Measurements from ENCODE around the gene SLC4A11.
"Not testable (repeated sequence)": the region's sequence is repeated elsewhere in the genome, so short reads cannot be mapped to it uniquely, and the experiment has no call there.

SLC4A11 gene

DNA sequence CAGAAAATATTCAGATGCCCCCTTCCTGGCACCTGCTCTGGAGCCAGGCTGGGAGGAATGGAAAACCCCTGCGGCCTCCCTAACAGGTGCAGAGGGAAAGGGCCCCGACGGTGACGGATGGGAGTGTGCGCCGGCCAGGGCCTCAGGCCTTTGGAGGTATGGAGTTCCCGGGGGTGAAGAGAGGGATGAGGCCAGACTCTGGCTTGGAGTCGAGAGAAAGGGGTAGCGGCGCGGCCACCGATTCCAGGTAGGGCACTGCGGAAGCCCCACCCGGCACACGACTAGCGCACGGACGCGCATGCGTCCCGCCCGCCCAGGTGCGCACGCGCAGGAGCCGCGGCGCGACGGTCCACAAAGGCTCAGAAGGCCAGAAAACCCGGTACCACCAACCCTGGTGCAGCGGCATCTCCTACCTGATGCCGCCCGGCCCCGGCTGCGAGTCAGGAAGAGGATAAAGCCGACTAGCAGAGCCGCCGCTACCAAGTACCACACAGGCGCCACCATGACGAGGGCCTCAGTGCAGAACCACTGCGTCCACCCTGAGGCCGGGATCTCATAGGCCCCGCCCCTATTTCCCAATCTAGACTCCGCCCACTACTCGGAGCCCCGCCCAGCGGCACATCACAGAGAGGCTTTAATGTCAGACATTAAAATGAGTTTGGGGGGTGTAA, 34.7 kb downstream of the SLC4A11 start, which contains the start of gene DDRGK1:
DDRGK1 (minus strand) TSS at position 559 of the 671 bp plus-strand sequence; CDS start at position 504, 55 bp downstream.
- in situ Hi-C loops (cut with MboI; ENCODE audit: low sequenced_read_pairs) = no loop called here

DNA sequence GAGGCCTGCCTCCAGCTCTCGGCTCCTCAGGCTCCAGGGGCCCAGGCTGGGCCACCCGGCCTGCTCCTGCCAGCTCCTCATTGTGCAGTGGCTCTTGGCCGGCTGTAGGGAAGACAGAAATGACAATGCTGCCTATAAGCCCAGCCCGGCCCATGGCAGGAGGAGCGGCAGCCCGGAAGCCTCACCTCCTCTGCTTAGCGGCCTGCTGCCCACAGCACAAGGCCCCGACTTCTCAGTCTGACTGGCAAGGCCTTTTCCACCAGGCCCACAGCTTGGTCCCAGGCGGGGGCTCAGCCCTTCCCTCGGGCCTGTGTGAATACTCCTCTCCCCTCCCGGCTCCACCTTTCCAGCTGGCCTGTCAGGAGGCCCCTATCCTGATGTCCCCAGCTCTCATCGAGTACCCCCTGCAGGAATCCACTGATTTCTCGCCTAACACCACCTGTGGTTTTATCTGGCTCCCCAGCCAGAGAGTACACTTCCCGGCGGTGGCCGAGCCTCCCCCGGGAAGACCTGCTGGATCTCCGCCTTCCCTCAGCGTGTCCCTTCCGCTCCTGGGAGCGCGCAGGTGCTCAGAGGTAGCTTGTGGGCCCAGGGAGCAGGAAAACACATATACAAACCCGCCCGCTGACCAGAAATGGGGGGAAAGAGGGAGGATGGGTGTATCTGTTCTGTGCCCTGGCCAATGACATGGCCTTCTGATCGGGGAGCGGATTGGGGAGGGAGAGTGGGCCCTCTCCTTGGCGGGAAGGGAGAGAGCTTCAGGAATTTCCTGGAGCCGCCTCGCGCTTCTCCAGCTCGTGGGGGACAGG, 35.5 kb downstream of the SLC4A11 start:
- in situ Hi-C loops (cut with MboI; ENCODE audit: low sequenced_read_pairs) = no loop called here

DNA sequence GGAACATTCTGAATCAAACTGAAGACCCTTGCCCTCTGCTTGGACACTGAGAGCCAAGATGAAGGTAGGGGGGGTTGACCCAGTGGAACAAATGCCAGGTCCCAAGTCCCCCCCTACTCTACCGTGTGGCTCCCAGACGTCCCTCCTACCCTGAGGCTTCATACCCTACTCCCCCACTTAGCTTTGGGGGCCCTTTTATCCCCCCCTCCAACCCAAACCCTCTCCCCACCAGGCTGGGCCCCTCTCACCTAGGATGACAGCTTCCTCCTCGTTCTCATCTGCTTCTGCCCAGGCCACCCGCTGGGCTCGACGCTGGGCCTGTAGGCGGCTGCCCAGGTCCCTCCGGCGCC, 36.0 kb downstream of the SLC4A11 start:
- in situ Hi-C loops (cut with MboI; ENCODE audit: low sequenced_read_pairs) = no loop called here

DNA sequence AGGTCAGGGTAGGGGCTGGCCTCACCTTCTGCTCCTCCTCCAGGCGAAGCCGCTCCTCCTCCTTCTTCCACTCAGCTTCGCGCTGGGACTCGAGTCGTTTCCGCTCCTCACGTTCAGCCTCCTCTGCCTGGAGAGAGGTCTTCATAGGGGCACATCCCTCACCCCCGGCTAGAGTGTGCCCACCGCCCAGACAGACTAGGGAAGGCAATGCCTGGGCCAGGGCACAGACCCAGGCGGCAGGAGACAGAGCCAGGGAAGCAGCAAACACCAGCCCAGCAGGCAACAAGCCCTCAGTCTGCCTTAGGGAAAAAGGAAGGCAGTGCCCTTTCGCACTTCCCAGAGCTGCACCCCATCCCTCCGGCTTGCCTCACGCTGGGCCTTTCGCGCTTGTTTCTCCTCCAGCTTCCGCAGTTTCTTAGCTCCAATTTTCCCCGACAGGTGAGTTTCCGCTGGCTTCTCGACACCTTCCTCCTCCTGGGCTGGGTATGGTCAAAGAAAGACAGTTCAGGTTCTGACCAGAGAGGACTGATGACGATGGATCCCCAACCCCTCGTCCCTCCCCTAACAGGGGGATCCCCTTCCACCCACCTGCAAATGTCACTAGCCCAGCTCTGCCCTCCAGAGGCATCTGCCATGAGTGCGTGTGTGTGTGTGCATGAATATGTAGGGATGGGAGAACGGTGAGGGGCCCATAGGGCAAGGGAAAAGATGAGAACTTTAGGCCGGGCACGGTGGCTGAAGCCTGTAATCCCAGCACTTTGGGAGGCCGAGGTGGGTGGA, 38.8 kb downstream of the SLC4A11 start:
- in situ Hi-C loops (cut with MboI; ENCODE audit: low sequenced_read_pairs) = no loop called here

DNA sequence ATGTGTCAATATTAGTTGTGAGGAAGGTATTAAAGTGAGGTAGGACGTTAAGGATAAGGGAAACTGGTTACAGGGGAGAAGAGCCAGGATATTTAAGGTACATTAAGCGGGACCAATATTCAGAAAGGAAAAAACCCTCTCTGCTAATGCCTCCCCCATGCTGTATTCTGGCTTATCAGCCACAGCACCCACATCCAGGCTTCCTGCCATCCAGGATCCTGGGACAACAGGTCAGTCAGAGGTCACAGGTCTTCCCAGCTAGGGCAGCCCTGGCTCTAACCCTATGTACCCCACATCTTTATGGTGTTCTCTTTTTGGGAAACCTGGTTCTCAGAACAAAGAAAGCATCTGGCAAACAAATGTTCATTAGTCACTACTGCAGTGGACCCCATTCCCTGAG, 39.8 kb downstream of the SLC4A11 start:
- in situ Hi-C loops (cut with MboI; ENCODE audit: low sequenced_read_pairs) = no loop called here

DNA sequence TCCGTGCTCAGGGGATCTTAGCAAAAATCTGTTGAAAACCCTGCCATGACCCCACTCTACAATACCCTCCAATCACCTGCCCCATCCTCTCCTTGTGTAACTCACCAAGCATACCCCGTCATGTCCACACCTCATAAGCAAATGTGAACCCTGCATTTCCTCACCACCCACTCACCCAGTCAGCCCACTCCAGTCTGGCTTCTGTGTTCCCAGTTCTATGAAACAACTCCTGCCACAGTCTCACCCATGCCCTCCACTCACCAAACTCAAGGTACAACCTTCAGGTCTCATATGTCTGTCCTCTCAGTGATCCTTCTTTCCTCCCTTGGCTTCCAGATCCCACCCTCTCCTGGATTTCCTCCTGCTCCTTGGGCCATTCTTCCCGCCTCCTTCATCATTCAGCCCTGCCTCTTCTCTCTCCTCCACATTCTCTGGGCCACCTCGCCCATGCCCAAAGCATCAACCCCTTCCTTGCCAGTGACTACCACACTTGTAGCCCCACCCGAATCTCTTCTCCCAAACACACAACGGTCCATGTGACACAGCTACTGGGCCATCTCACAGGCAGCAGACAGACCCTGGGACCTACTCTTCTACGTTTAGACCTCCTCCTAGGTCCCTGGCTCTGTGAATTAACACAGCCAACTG, 43.3 kb downstream of the SLC4A11 start:
- in situ Hi-C loops (cut with MboI; ENCODE audit: low sequenced_read_pairs) = no loop called here

DNA sequence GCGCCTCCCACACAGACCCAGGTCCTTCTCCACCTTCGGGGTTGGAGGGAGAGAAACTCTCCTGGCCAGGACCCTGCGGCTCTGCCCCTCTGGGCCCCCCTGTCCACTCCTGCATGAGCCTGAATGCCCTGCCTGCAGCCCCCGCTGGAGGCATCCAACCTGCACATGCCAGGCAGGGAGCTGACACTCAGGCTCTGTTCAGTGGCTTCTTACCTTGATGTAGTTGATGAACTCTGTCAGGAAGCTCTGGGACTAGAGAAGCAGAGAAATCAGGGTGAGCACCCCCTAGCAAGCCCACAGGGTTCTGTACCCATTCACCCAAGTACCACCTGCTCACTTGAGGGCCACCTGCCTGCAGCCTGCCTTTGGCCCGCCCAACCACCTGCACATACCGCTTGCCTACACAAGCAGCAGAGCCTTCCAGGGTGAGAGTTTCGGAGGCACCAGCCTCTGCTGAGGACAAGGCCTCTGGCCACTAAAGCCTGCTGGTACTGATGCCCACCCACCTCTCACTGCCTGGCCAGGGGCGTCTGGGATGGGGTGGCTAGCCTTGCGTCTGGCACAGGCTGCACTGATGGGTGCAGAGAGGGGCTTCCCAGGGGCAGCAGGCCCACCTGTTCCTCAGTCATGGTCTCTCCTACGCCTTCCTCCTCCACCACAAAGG, 44.2 kb downstream of the SLC4A11 start:
- in situ Hi-C loops (cut with MboI; ENCODE audit: low sequenced_read_pairs) = no loop called here

DNA sequence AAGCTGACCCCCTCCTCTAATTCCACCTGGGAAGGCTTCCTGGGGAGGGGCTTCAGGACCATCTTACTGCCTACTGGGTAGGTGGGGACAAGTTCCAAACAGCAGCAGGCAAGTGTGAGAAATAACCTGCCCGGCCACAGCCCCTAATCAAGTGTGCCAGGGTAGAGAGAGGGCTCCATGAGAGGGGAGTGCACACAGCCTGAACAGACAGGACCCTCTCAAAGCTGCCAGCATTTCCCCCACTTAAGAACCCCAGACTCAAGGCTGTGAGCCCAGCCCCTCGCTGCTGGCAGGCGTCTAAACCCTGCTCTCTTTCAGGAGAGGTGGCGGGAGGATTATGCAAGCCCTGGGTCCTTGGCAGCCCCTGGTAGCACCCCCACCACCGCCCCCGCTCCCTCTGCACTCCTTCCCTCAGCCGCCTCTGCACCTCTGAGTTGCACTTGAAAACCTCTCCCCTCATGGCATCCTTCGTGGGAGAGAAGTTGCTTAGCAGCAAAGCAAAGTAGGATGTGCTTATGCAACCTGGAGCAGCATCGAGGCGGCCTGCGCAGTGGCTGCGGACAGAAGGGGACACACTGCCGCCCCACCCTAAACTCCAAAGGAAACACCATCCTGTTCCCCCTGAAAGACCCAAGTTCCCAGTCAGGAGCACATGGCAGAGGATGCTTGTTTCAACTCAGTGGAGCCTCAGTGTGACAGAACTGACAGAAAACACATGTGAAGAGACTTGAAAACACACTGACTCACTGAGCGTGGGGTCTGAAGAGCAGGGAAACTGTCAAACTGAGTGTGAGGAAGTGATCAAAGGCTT, 45.0 kb downstream of the SLC4A11 start:
- in situ Hi-C loops (cut with MboI; ENCODE audit: low sequenced_read_pairs) = no loop called here

DNA sequence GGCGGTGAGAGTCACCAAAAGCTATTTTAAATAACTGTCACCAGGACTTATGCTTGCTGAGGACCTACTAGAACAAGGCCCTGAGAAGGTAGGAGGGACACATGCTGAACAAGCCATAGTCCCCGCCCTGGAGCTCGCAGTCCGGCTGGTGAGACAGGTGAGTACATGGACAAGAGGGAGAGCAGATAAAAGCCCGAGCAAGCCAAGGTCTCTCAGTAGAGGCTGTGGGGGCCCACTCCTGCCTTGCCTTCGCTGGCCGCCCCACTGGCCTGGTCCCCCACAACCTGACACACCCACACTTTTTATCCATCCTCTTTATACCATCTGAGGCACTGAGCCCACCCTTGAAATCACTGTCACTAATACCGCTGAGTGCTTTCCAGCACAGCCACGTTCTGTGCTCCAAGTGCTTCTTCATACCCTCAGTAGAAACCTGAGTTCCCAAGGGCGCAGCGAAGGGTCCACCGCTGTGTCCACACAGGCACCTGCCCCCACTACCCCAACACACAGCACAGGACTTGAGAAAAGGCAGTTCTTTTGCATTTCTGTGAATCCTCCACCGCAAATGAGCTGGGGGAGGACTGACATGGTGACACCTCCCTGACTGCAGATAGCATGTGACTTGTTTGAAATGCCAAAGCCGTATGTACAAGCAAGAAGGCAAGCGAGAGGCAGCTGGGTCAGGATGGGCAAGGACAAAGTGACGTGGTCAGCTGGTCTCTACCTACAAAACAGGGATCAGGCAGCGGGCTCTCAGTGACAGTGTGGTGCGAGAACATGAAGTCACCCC, 46.6 kb downstream of the SLC4A11 start:
- in situ Hi-C loops (cut with MboI; ENCODE audit: low sequenced_read_pairs) = no loop called here

DNA sequence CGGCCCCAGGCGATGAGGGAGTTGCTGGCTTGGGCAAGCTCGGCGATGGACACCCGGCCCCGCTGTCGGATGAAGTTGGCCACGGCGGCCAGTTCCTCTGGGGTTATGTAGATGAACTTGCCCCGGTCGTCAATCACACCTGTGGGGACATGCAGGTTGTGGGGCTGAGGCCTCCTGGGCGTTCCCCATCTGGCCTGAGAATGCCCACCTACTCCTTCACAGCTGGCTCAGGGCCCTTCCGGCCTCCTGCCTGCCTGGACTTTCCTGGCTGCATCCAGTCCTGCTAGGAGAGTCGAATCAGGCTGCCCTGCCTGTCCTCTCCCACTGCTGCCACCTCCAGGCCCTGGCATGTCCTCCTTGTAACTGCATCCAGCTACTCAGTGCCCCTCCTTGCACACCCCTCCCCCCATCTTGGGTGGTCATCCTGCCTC, 48.3 kb downstream of the SLC4A11 start:
- in situ Hi-C loops (cut with MboI; ENCODE audit: low sequenced_read_pairs) = no loop called here

DNA sequence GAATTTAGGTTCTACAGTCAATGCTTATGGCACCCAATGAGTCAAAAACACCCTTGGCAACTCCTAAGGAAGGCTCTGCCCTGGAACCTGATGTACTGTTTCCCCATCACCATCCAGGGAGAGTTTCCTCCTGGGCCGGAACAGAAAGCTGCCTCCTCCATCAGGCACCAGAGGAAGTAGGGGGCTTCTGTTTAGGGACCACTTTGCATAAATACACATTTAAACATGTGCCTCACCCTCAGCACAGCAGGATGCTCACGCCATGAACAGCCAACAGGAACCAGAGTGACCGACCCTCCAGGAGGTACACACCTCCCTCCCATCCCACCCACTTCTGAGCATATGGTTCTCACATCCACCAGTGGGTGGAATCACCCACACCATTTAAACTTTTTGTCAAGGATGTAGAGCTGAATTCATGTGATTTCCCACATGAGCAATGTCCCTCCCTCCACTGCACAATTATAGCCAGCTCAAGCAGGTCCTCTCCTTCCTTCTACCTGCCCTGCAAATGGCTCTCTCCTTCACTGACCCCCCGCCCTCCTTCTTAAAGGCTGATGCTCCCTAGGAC, 49.3 kb downstream of the SLC4A11 start:
- in situ Hi-C loops (cut with MboI; ENCODE audit: low sequenced_read_pairs) = no loop called here

DNA sequence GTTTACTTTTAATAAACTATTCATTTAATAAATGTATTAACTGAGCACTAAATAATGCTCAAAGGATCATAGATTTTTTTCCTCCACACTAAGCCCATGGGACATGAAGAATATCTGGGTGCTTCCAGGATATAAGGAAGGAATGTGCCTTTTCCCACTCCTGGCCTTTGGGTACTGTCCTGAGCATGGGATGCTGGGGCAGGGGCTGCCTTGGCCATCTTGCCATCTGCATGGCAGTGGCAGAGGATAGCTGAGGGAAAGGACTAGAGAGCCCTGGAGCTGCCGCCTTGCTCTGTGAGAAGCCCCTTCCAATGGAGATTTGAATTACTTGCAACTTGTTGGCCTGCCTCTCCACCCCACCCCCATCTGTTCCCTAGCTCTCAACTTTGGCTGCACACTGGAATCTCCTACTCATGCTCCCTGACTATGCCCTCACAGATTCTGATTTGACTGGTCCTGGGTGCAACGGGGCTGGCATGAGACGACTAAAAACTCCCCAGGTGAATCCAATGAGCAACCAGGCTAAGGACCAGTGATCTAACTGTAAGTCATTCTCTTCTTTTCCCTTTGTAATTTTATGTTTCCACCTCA, 50.1 kb downstream of the SLC4A11 start:
- in situ Hi-C loops (cut with MboI; ENCODE audit: low sequenced_read_pairs) = no loop called here

DNA sequence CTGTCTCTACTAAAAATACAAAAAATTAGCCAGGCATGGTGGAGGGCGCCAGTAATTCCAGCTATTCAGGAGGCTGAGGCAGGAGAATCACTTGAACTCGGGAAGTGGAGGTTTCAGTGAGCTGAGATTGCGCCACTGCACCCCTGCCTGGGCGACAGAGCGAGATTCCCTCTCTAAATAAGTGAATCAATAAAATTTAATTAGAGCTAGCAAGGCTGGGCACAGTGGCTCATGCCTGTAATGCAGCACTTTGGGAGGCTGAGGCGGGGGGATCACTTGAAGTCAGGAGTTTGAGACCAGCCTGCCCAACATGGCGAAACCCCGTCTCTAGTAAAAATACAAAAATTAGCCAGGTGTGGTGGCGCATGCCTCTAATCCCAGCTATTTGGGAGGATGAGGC, 51.1 kb downstream of the SLC4A11 start:
- in situ Hi-C loops (cut with MboI; ENCODE audit: low sequenced_read_pairs) = not testable (repeated sequence)

DNA sequence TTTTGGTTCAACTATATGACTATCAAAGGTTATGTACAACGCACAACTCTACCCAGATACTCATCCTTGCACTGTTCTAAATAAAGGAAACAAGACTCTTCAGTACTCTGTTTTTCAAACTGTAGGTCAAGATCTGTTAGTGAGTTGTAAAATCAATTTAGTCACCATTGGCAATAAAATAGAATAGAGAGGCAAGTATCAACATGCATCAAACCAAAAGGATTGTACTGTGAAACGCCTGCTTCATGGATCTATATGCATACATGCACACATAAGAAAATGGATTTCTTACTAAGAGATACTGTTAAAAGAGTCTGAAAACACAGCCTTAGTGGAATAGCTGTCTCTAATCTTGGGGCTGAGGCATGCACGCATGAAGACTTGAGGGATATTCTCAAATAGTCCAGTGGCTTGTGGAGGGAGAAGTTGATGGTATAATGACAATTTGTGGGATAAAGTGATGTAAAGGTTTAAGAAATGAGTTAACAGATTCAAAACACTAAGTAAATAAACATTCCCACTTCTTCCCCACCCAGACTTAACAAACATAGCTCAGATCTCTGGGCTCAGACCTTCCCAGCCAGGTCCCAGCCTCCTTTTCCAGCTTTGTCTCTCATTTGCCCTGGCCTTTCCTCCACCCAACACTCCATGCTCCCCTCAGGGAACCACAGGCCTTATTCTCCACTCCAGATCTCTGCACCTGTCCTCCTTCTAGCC, 54.9 kb downstream of the SLC4A11 start:
- in situ Hi-C loops (cut with MboI; ENCODE audit: low sequenced_read_pairs) = no loop called here

DNA sequence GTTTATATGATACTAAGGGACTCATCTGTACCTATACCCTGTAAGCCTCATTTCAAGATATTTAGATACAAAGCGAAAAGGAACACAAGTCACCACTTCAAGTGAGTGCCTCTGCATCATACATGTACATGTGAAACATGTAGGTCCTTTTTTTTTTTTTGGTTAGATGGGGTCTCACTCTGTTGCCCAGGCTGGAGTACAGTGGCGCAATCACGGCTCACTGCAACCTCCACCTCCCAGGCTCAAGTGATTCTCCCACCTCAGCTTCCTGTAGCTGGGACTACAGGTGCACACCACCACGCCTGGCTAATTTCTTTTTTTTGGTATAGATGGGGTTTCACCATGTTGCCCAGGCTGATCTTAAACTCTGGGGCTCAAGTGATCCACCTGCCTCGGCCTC, 56.6 kb downstream of the SLC4A11 start:
- in situ Hi-C loops (cut with MboI; ENCODE audit: low sequenced_read_pairs) = not testable (repeated sequence)

DNA sequence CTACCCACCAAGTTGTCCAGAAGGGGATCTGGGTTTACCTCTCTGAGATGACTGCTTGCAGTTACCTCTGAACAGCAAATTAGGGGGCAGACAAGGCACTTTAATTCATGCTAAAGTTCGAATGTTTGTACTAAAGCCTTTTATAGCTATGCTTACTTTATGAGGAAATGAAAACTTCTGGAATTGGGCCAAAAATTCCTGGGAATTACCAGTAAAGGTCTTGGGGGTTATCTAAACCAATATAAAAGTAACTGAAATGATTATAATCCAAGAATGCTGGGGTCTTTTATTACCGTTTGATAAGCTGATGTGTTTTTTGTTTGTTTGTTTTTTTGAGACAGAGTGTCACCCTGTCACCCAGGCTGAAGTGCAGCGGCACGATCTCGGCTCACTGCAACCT, 57.7 kb downstream of the SLC4A11 start:
- in situ Hi-C loops (cut with MboI; ENCODE audit: low sequenced_read_pairs) = no loop called here

DNA sequence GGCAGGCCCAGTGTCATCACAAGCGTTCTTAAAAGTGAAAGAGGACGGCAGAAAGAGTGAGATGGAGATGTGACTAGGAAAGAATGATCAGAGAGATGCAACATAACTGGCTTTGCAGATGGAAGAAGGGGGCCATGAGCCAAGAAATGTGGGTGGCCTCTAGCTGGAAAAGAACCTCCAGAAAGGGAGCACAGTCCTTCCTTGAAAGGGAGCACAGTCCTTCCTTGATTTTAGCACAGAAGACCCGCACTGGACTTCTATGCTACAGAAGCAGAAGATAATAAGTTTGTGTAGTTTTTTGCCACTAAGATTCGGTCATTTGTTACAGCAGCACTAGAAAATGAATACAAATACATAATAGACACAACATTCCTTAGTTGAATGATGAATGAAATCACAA, 58.7 kb downstream of the SLC4A11 start:
- in situ Hi-C loops (cut with MboI; ENCODE audit: low sequenced_read_pairs) = no loop called here
